Measurements from ENCODE around the gene KAZN. TPM values are rescaled to one million over a fixed set of nuclear protein-coding genes. Genes with fewer than 3 reads are reported as not detected.

Gene KAZN
- polyA plus RNA-seq, 1 donor (not counting 4 experiments of a cell fraction or from before 2014, with no cell fraction given): 5.9 TPM

DNA sequence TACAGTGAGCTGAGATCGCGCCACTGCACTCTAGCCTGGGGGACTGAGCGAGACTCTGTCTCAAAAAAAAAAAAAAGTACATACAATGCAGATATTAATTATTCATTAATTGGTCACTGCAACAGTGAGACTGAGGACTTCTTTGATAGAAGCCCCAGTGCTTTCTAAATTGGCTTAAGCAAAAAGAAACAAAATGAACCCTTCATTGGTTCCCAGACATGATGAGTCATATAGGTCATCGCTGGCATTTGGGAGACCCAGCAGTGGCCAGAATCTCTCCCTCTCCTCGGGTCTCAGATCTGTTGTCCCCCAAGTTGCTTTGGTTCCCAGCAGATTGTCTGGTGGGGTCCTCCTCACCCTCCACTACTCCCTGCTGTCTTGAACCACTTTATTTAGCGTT, 144.9 kb downstream of the KAZN start:
- Histone ChIP-seq H3K27ac (ENCODE audit: control insufficient read depth, insufficient read depth, low read length) (peak overlapping the region; percentile 94), H2AFZ (ENCODE audit: control insufficient read depth, low read length) (no peak overlapping the region), H3K4me2 (ENCODE audit: control insufficient read depth, extremely low read depth, insufficient read depth, low read depth, low read length) (no peak overlapping the region), H3K9me3 (ENCODE audit: control insufficient read depth, low read depth, low read length) (no peaks in the 10 kb centered on the region), H3K27me3 (ENCODE audit: control insufficient read depth, extremely low read depth, insufficient read depth, low read length) (no peaks in the 10 kb centered on the region), H3K9me1 (ENCODE audit: control insufficient read depth, extremely low read depth, insufficient read depth, low read length) (no peaks in the 10 kb centered on the region), H4K20me1 (ENCODE audit: control insufficient read depth, extremely low read depth, insufficient read depth, low read length) (no peaks in the 10 kb centered on the region), H3K79me2 (ENCODE audit: control insufficient read depth, insufficient read depth, low read length) (no peaks in the 10 kb centered on the region), H3K9ac (ENCODE audit: control insufficient read depth, extremely low read depth, insufficient read depth, low read length) (no peak overlapping the region), H3K36me3 (ENCODE audit: control insufficient read depth in 2 of 2, extremely low read depth in 1 of 2, insufficient read depth in 2 of 2, low read length in 2 of 2) (no peaks in the 10 kb centered on the region), H3K4me3 (ENCODE audit: control insufficient read depth in 2 of 3, extremely low read depth in 1 of 3, insufficient read depth in 2 of 3, low read depth in 1 of 3, low read length in 3 of 3) (no peak overlapping the region), H3K4me1 (ENCODE audit: control insufficient read depth, extremely low read depth, insufficient read depth, low read length) (peaks cover 19% of the 10 kb centered on the region)
- no peak for FAIRE-seq
- no peak for DNase-seq (ENCODE audit: low read depth, low spot score)
- dilution Hi-C loops (cut with MboI; ENCODE audit: extremely low pct_ligation_motif_present, low sequenced_read_pairs): no loop called here
- TF ChIP-seq, protein P1, sequence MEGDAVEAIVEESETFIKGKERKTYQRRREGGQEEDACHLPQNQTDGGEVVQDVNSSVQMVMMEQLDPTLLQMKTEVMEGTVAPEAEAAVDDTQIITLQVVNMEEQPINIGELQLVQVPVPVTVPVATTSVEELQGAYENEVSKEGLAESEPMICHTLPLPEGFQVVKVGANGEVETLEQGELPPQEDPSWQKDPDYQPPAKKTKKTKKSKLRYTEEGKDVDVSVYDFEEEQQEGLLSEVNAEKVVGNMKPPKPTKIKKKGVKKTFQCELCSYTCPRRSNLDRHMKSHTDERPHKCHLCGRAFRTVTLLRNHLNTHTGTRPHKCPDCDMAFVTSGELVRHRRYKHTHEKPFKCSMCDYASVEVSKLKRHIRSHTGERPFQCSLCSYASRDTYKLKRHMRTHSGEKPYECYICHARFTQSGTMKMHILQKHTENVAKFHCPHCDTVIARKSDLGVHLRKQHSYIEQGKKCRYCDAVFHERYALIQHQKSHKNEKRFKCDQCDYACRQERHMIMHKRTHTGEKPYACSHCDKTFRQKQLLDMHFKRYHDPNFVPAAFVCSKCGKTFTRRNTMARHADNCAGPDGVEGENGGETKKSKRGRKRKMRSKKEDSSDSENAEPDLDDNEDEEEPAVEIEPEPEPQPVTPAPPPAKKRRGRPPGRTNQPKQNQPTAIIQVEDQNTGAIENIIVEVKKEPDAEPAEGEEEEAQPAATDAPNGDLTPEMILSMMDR (optimal IDR thresholded peaks at IDR 0.05 in 1 of 3, IDR thresholded peaks at IDR 0.05 in 1 of 3, conservative IDR thresholded peaks at IDR 0.05 in 1 of 3; ENCODE audit: extremely low read depth in 1 of 3, insufficient read depth in 2 of 3, low read length in 3 of 3): no peak
- TF ChIP-seq EZH2 (IDR thresholded peaks at IDR 0.05; ENCODE audit: low read length): no peak

DNA sequence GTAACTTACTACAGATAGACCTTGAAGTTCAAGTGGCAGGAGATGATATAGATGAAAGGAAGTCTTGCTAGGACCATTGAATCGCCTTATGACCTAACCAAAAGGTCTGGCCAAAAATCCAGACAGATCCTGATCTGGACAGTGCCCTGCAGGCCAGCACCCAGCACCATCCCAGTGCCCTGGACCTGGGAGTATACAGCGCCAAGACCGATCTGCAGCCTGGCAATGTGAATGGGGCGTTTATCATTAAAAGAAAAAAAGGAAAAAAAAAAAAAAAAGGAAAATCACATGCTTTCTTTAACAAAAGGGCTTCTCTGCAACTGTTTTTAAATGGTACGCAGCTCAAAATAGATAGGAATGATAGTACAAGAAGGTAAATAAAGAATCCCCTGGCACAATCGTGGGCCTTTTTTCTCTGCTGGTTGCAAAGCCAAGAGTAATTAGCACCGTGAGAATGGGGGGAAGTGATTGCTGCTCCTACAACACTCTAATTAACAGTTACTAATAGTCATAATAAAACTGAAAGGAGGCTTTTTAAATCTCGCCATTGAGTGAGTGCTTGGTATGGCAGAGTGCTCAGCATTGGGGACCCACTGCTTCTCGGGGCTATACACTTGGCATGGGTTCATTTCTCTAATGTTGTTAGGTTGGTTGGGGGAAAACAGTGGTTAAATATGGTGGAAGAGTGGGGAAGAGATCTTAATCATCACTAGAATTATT, 146.7 kb downstream of the KAZN start:
- no peak overlapping the region for H3K4me2 ChIP-seq (ENCODE audit: control insufficient read depth, extremely low read depth, insufficient read depth, low read depth, low read length)
- DNase-seq (ENCODE audit: low read depth, low spot score): no peak
- no peaks in the 10 kb centered on the region for H3K36me3 ChIP-seq (ENCODE audit: control insufficient read depth in 2 of 2, extremely low read depth in 1 of 2, insufficient read depth in 2 of 2, low read length in 2 of 2)
- peaks cover 15% of the 10 kb centered on the region for H3K4me1 ChIP-seq (ENCODE audit: control insufficient read depth, extremely low read depth, insufficient read depth, low read length)
- dilution Hi-C loops (cut with MboI; ENCODE audit: extremely low pct_ligation_motif_present, low sequenced_read_pairs): no loop called here
- H4K20me1 ChIP-seq (ENCODE audit: control insufficient read depth, extremely low read depth, insufficient read depth, low read length): no peaks in the 10 kb centered on the region
- H3K27me3 ChIP-seq (ENCODE audit: control insufficient read depth, extremely low read depth, insufficient read depth, low read length): no peaks in the 10 kb centered on the region
- no peaks in the 10 kb centered on the region for H3K9me1 ChIP-seq (ENCODE audit: control insufficient read depth, extremely low read depth, insufficient read depth, low read length)
- H3K9ac ChIP-seq (ENCODE audit: control insufficient read depth, extremely low read depth, insufficient read depth, low read length): no peak overlapping the region
- H3K4me3 ChIP-seq (ENCODE audit: control insufficient read depth in 2 of 3, extremely low read depth in 1 of 3, insufficient read depth in 2 of 3, low read depth in 1 of 3, low read length in 3 of 3): no peak overlapping the region
- H3K27ac ChIP-seq (ENCODE audit: control insufficient read depth, insufficient read depth, low read length): no peak overlapping the region
- no peak for TF ChIP-seq EZH2 (IDR thresholded peaks at IDR 0.05; ENCODE audit: low read length)
- TF ChIP-seq, protein P1 (optimal IDR thresholded peaks at IDR 0.05 in 1 of 3, IDR thresholded peaks at IDR 0.05 in 1 of 3, conservative IDR thresholded peaks at IDR 0.05 in 1 of 3; ENCODE audit: extremely low read depth in 1 of 3, insufficient read depth in 2 of 3, low read length in 3 of 3): no peak
- no peak overlapping the region for H2AFZ ChIP-seq (ENCODE audit: control insufficient read depth, low read length)
- H3K9me3 ChIP-seq (ENCODE audit: control insufficient read depth, low read depth, low read length): no peaks in the 10 kb centered on the region
- H3K79me2 ChIP-seq (ENCODE audit: control insufficient read depth, insufficient read depth, low read length): no peaks in the 10 kb centered on the region
- FAIRE-seq: no peak
